ENCODE results near the gene CCDC188. TPM values are rescaled to one million over a fixed set of nuclear protein-coding genes. Genes with fewer than 3 reads are reported as not detected.

CCDC188 gene
- total and polyA plus RNA-seq, 10 of the 15 experiments (the other 5 are each of a cell fraction or from before 2014, with no cell fraction given): not detected

- H4K20me1 ChIP-seq (ENCODE audit: control insufficient read depth, insufficient read depth): no peaks in the 10 kb centered on the region
- intact Hi-C loops (cut with micrococcal nuclease; ENCODE audit: unreplicated experiment): no loop called here
- no peaks in the 10 kb centered on the region for H3K9me3 ChIP-seq (replicated peaks; ENCODE audit: control insufficient read depth, insufficient read depth, low read length)
- H3K9ac ChIP-seq (ENCODE audit: control insufficient read depth, insufficient read depth, low read length): no peak overlapping the region
- DNase-seq (ENCODE audit: low read depth, low spot score): no peak
- no peak for FAIRE-seq
- H3K79me2 ChIP-seq (ENCODE audit: control insufficient read depth, insufficient read depth, low read length): no peaks in the 10 kb centered on the region
- H3K36me3 ChIP-seq (ENCODE audit: control insufficient read depth in 2 of 2, insufficient read depth in 2 of 2, low read length in 1 of 2): no peaks in the 10 kb centered on the region
- no peaks in the 10 kb centered on the region for H3K27me3 ChIP-seq (replicated peaks in 1 of 2; ENCODE audit: control insufficient read depth in 2 of 2, insufficient read depth in 2 of 2, low read length in 1 of 2)
- ChIA-PET RAD21 (ENCODE audit: unreplicated experiment) (no interaction called here), SMC1A (ENCODE audit: uncharacterized antibody, unreplicated experiment) (no interaction called here), POLR2A (no interaction called here), CTCF (no interaction called here)
- H3K4me3 ChIP-seq: no peak overlapping the region
- H3K4me2 ChIP-seq (ENCODE audit: control insufficient read depth, insufficient read depth): no peak overlapping the region
- in situ Hi-C loops (cut with MboI): no loop called here
- TF ChIP-seq NR2C1 (IDR thresholded peaks at IDR 0.05) (no peak), BACH1 (IDR thresholded peaks at IDR 0.05; ENCODE audit: borderline replicate concordance) (no peak), SREBF2 (IDR thresholded peaks at IDR 0.05; ENCODE audit: low read length) (no peak), USF2 (IDR thresholded peaks at IDR 0.05; ENCODE audit: borderline replicate concordance, low read depth, low read length) (no peak), TCF12 (IDR thresholded peaks at IDR 0.05; ENCODE audit: low read depth, low read length) (no peak), SMAD1 (IDR thresholded peaks at IDR 0.05; ENCODE audit: low read depth, partially characterized antibody) (no peak), EZH2 (IDR thresholded peaks at IDR 0.05; ENCODE audit: borderline replicate concordance, control insufficient read depth, low read depth, low read length) (no peak), NKRF (conservative IDR thresholded peaks at IDR 0.05) (no peak), NFYB (IDR thresholded peaks at IDR 0.05; ENCODE audit: insufficient read depth, low read depth, low read length) (no peak), IRF3 (IDR thresholded peaks at IDR 0.05) (no peak), JUNB (IDR thresholded peaks at IDR 0.05) (no peak), SRF (IDR thresholded peaks at IDR 0.05; ENCODE audit: low read depth in 2 of 2, low read length in 2 of 2) (no peak), ESRRA (IDR thresholded peaks at IDR 0.05; ENCODE audit: low read length) (no peak), RUNX3 (IDR thresholded peaks at IDR 0.05; ENCODE audit: low read length) (no peak), RFX5 (IDR thresholded peaks at IDR 0.05; ENCODE audit: low read depth, low read length) (no peak), MTA2 (IDR thresholded peaks at IDR 0.05; ENCODE audit: low read depth) (no peak)
- no peak overlapping the region for H2AFZ ChIP-seq (ENCODE audit: control insufficient read depth, low read depth, low read length)
- H3K4me1 ChIP-seq (ENCODE audit: control insufficient read depth, insufficient read depth, low read length): no peaks in the 10 kb centered on the region
- no peak overlapping the region for H3K27ac ChIP-seq (ENCODE audit: control insufficient read depth, insufficient read depth)
- BruUV-seq (replicated peaks): no TSS peak
- 19% methylated on average over 7 of the region's 7 CpGs for WGBS (ENCODE audit: insufficient coverage, insufficient replicate concordance, low lambda C conversion rate, missing lambda C conversion rate)
- no peak for ATAC-seq
Observed at GRCh38 chr22:20165913-20166312, 15.1 kb upstream of the CCDC188 start.

Data from GM12878 (cell line).